ENCODE measurements around the gene NLRC5.
"Not testable (repeated sequence)": the region's sequence is repeated elsewhere in the genome, so short reads cannot be mapped to it uniquely, and the experiment has no call there.

Gene NLRC5

GRCh38 chr16:57109259-57110105 is 120.1 kb downstream of the NLRC5 start:
- DNase-seq: not testable (repeated sequence)

GRCh38 chr16:57110937-57111336 is 121.6 kb downstream of the NLRC5 start:
- no peak for DNase-seq

- no peak for DNase-seq
Observed at GRCh38 chr16:57111420-57111819, 122.1 kb downstream of the NLRC5 start.

- no peak for DNase-seq
Observed at GRCh38 chr16:57112403-57113041, 123.2 kb downstream of the NLRC5 start.

GRCh38 chr16:57113042-57113453 is 123.7 kb downstream of the NLRC5 start:
- no peak for DNase-seq

GRCh38 chr16:57113664-57114063 is 124.3 kb downstream of the NLRC5 start:
- no peak for DNase-seq

- DNase-seq: no peak
Observed at GRCh38 chr16:57115168-57115513, 125.8 kb downstream of the NLRC5 start.

- DNase-seq: no peak
Observed at GRCh38 chr16:57115514-57116182, 126.3 kb downstream of the NLRC5 start.

- DNase-seq: no peak
Observed at GRCh38 chr16:57118461-57119084, 129.2 kb downstream of the NLRC5 start.

- DNase-seq: no peak
Observed at GRCh38 chr16:57123216-57123973, 134.0 kb downstream of the NLRC5 start.

- DNase-seq: no peak
Observed at GRCh38 chr16:57123974-57124674, 134.8 kb downstream of the NLRC5 start.

- DNase-seq: no peak
Observed at GRCh38 chr16:57125376-57125775, 136.0 kb downstream of the NLRC5 start.

- no peak for DNase-seq
Observed at GRCh38 chr16:57125969-57126368, 136.6 kb downstream of the NLRC5 start.

- no peak for DNase-seq
Observed at GRCh38 chr16:57126411-57126810, 137.1 kb downstream of the NLRC5 start.

- no peak for DNase-seq
Observed at GRCh38 chr16:57127037-57127763, 137.8 kb downstream of the NLRC5 start.

- DNase-seq: no peak
Observed at GRCh38 chr16:57127836-57128235, 138.5 kb downstream of the NLRC5 start.

- DNase-seq: peak; percentile 37
Observed at GRCh38 chr16:57128771-57129389, 139.5 kb downstream of the NLRC5 start.

- DNase-seq: no peak
Observed at GRCh38 chr16:57130950-57131321, 141.6 kb downstream of the NLRC5 start.

GRCh38 chr16:57131351-57131970 is 142.1 kb downstream of the NLRC5 start:
- DNase-seq: no peak

GRCh38 chr16:57132470-57132869 is 143.1 kb downstream of the NLRC5 start:
- no peak for DNase-seq
